Brain microvascular endothelial cell (primary cell): ENCODE data around the gene CIB2.

Experiments
- DNase-seq: peaks from one replicate; pipeline ENCODE4 v3.0.0-alpha.2; 2020
- H3K27ac ChIP-seq: fragments of 250-450 bp; sonication (Bioruptor Pico); 2 replicates; pipeline ENCODE4 v1.5.1; 2020; ENCODE audit warnings: mild to moderate bottlenecking, moderate library complexity
- H3K27me3 ChIP-seq: fragments of 250-450 bp; sonication (Bioruptor Pico); replicated peaks from 2 replicates; pipeline ENCODE4 v1.5.1; 2020; ENCODE audit warnings: mild to moderate bottlenecking
- H3K36me3 ChIP-seq: fragments of 250-450 bp; sonication (Bioruptor Pico); replicated peaks from 2 replicates; pipeline ENCODE4 v1.5.1; 2020; ENCODE audit warnings: mild to moderate bottlenecking
- H3K4me3 ChIP-seq: 2 replicates; pipeline ENCODE4 v1.5.1; 2011; ENCODE audit warnings: low read depth, mild to moderate bottlenecking, control low read depth, low read length, moderate library complexity
- CTCF ChIP-seq: IDR thresholded peaks from 2 replicates; pipeline ENCODE4 v1.5.1; 2011; ENCODE audit warnings: low read depth, mild to moderate bottlenecking, moderate library complexity, low read length, control low read depth, inconsistent platforms; ENCODE audit errors: missing control alignments
- in situ Hi-C: cut with HindIII; loops from 2 replicates; pipeline ENCODE4 v1.10.0; 2017; ENCODE audit warnings: low sequenced_read_pairs, low pct_ligation_motif_present

The CIB2 gene

GRCh38 chr15:78131295-78132061 is at the start of gene CIB2:
Gene CIB2 (minus strand): TSS chr15:78131445. CDS start chr15:78131215, 230 bp downstream.
- peak; percentile 13 for DNase-seq
- in situ Hi-C loops: no loop called here

GRCh38 chr15:78179906-78180305 is 48.7 kb upstream of the CIB2 start:
- no peak overlapping the region for H3K4me3 ChIP-seq
- no peaks in the 10 kb centered on the region for H3K27me3 ChIP-seq
- no peaks in the 10 kb centered on the region for H3K36me3 ChIP-seq
- in situ Hi-C loops: no loop called here
- DNase-seq: no peak
- H3K27ac ChIP-seq: no peak overlapping the region
- TF ChIP-seq CTCF: no peak

More at GRCh38 chr15:78131295-78132061, at the start of gene CIB2:
- TF ChIP-seq CTCF: peak; percentile 34
- Histone ChIP-seq H3K4me3 (peak within 1 kb of the TSS; percentile 68), H3K27me3 (no peaks in the 10 kb centered on the region), H3K27ac (no peak within 1 kb of the TSS), H3K36me3 (no peaks in the 10 kb centered on the region)

DNA sequence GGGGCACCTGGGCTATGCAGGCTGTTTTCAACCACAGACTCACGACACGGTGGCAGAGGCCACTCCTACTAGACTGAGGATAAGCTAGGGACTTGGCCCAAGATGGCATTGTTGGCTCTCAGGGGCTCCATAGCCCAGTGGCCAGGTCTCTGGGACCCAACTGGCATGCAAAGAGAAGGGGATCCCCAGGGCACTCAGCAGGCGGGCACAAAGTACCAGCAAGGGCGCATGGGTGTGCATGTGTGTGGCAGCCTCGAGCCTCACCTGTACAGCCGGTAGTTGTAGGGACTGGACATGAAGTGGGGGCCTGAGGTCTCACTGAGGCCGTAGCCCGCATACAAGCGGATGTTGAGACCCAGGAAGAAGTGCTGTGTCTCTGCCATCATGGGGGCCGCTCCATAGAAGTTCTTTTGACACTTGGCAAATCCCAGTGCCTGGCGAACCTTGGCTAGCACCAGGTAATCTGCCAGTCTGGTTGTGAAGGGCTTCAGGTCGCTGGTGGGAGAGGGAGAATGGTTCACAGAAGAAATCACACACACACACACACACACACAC is 48.1 kb upstream of the CIB2 start:
- Histone ChIP-seq H3K36me3 (no peaks in the 10 kb centered on the region), H3K4me3 (no peak overlapping the region), H3K27ac (no peak overlapping the region), H3K27me3 (no peaks in the 10 kb centered on the region)
- TF ChIP-seq CTCF: no peak
- in situ Hi-C loops: no loop called here
- no peak for DNase-seq

- DNase-seq: no peak
- H3K4me3 ChIP-seq: no peak overlapping the region
- no peak for TF ChIP-seq CTCF
- H3K27me3 ChIP-seq: no peaks in the 10 kb centered on the region
- no peaks in the 10 kb centered on the region for H3K36me3 ChIP-seq
- in situ Hi-C loops: no loop called here
- H3K27ac ChIP-seq: no peak overlapping the region
Observed at GRCh38 chr15:78178064-78178463, 46.8 kb upstream of the CIB2 start.

DNA sequence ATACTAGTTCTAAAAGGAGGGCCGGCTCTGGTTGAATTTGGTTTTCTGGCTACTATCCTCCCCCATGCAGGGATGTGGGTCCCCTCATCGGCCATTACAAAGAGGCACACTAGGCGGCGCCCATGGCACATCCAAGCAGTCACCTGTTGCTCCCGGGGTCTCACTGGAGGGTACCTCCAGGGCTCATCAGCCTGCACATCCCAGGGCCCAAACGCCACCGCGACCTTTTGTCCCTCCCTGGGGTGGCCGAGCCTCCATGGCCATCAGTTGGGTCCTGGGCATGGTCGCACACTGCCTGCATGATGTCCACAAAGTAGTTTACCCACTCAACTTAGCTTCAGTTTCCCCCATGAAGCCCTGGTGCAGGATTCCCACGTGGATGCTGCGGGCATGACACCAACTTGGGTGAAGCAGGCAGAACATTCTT is 46.2 kb upstream of the CIB2 start:
- peak; percentile 9 for DNase-seq
- H3K27ac ChIP-seq: no peak overlapping the region
- no peaks in the 10 kb centered on the region for H3K36me3 ChIP-seq
- TF ChIP-seq CTCF: peak; percentile 90
- in situ Hi-C loops: no loop called here
- no peaks in the 10 kb centered on the region for H3K27me3 ChIP-seq
- no peak overlapping the region for H3K4me3 ChIP-seq
